SH-SY5Y (cell line): ENCODE results near the gene TOLLIP.

Experiments used
- GATA2 ChIP-seq: IDR thresholded peaks from 2 replicates; pipeline ENCODE4 v1.6.1; 2011; ENCODE audit warnings: mild to moderate bottlenecking, low read depth, low read length
- GATA3 ChIP-seq: IDR thresholded peaks from 2 replicates; pipeline ENCODE4 v1.6.1; 2011; ENCODE audit warnings: low read depth, mild to moderate bottlenecking, low read length, moderate library complexity

DNA sequence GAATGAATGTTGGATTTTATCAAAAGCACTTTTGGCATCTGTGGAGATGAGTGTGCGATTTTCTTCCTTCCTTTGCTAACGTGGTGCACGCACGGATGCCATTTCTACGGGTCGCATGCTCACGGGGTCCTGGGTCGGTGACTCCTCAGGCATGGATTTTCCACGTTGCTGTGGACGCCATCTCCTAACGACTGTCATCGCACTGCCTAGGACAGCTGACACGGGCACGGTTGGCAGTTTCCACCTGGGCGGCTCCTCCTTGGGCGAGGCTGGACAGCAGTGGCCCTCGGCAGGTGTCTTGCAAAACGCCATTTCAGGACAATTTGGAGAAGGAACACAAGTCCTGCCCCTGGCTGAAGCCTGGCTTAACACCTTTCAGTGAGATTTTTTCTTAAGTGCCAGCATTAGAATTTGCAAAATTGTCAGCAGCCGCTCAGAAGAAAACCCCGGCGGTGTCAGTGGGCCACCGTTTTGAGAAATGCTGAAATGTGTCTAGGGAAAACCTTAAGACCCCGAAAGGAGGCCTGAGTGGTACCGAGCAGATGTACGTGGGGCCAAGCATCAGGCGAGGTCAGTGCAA, 34.7 kb upstream of the TOLLIP start:
- TF ChIP-seq GATA2 (no peak), GATA3 (no peak)
